Breast epithelium (tissue), 4 donors: ENCODE measurements around the gene SPINT1. TPM values are rescaled to one million over a fixed set of nuclear protein-coding genes. Genes with fewer than 3 reads are reported as not detected.
A peak's percentile ranks its signal among the peaks of the same experiment; 100 is the strongest.

Experiments used
- DNase-seq, 2 donors: peaks; one replicate each; pipeline ENCODE4 v3.0.0-alpha.2; 2019; ENCODE audit warnings: low spot score in 2 of 2
- H3K27ac ChIP-seq, 2 donors: fragments of 200-600 bp; sonication (generic) in 1 of 2; one replicate each; pipeline ENCODE4 v1.5.1; 2016 to 2019; ENCODE audit warnings: mild to moderate bottlenecking in 1 of 2
- H3K27me3 ChIP-seq, 2 donors: fragments of 200-600 bp; sonication (generic) in 1 of 2; one replicate each; pipeline versions ENCODE4 v1.5.1 to v1.6.0; 2017 to 2019; ENCODE audit warnings: control low read depth in 1 of 2, mild to moderate bottlenecking in 1 of 2
- H3K36me3 ChIP-seq: fragments of 200-600 bp; one replicate; pipeline ENCODE4 v1.5.1; 2019
- H3K4me1 ChIP-seq, 2 donors: fragments of 200-600 bp; sonication (generic); one replicate each; pipeline ENCODE4 v1.5.1; 2016 to 2019; ENCODE audit warnings: control low read depth in 1 of 2
- H3K4me3 ChIP-seq, 3 donors: fragments of 200-600 bp; sonication (generic); 1 replicate in 2 of 3; 2 replicates in 1 of 3; pipeline ENCODE4 v1.5.1; 2016 to 2019; ENCODE audit warnings: mild to moderate bottlenecking in 3 of 3, moderate library complexity in 2 of 3
- H3K9me3 ChIP-seq, 2 donors: fragments of 200-600 bp; sonication (generic) in 1 of 2; one replicate each; pipeline ENCODE4 v1.5.1; 2016 to 2019; ENCODE audit warnings: control low read depth in 1 of 2
- CTCF ChIP-seq, 3 donors: fragments of 450-650 bp; IDR thresholded peaks; one replicate each; pipeline ENCODE4 v1.5.1; 2016 to 2017; ENCODE audit warnings: antibody characterized with exemption in 3 of 3, mild to moderate bottlenecking in 3 of 3, moderate library complexity in 3 of 3
- POLR2A ChIP-seq: fragments of 450-650 bp; IDR thresholded peaks from one replicate; pipeline ENCODE4 v1.6.1; 2016; ENCODE audit warnings: antibody characterized with exemption, mild to moderate bottlenecking, moderate library complexity
- POLR2AphosphoS5 ChIP-seq, 3 donors: sonication (generic); formaldehyde crosslinking; IDR thresholded peaks; one replicate each; pipeline ENCODE4 v1.6.1; 2017; ENCODE audit warnings: antibody characterized with exemption in 3 of 3
- intact Hi-C: fragments of 100-400 bp; cut with DNase I; formaldehyde crosslinking; loops from one replicate; pipeline ENCODE4 v1.15.1; 2023; ENCODE audit warnings: low total_unique reads
- total RNA-seq, 3 donors: library from RNA; depleted of rRNA; stranded (reverse); fragments of >200 nt; gene quantifications; one replicate each; pipeline ENCODE4 v1.1.0, GENCODE V29; 2016

SPINT1 gene
- total RNA-seq, 3 donors from 2014 or later, result 1.8 to 134 (median 86.5) TPM

GRCh38 chr15:40841741-40842140 lies 2.1 kb upstream of the SPINT1 start:
- no peak overlapping the region for H3K4me3 ChIP-seq
- intact Hi-C loops, result no loop called here
- no peaks in the 10 kb centered on the region for H3K27me3 ChIP-seq

GRCh38 chr15:40843261-40843884 lies 475 bp upstream of the SPINT1 start:
- Histone ChIP-seq H3K4me1 (no peaks in the 10 kb centered on the region), H3K4me3 (peak overlapping the region; percentile 49 to 80 (median 68)), H3K27ac (peak overlapping the region; percentile 94 to 96), H3K9me3 (no peaks in the 10 kb centered on the region), H3K27me3 (no peaks in the 10 kb centered on the region), H3K36me3 (no peaks in the 10 kb centered on the region)
- no peak for TF ChIP-seq CTCF (IDR thresholded peaks at IDR 0.05)
- TF ChIP-seq POLR2AphosphoS5 (IDR thresholded peaks at IDR 0.05), result no peak
- TF ChIP-seq POLR2A, result no peak
- DNase-seq, result no peak
- intact Hi-C loops, result no loop called here

More at GRCh38 chr15:40841741-40842140, 2.1 kb upstream of the SPINT1 start:
- Histone ChIP-seq H3K4me1 (no peaks in the 10 kb centered on the region), H3K36me3 (no peaks in the 10 kb centered on the region), H3K9me3 (no peaks in the 10 kb centered on the region), H3K27ac (no peak overlapping the region)
- TF ChIP-seq CTCF (IDR thresholded peaks at IDR 0.05) (no peak), POLR2A (no peak), POLR2AphosphoS5 (IDR thresholded peaks at IDR 0.05) (no peak)
- no peak for DNase-seq

- peak overlapping the region; percentile 49 to 80 (median 68) for H3K4me3 ChIP-seq
- intact Hi-C loops, result loop anchor here (2.0 kb wide), 1 partner anchor 44 kb away; no protein-coding TSS in a partner anchor
- no peak for TF ChIP-seq POLR2AphosphoS5 (IDR thresholded peaks at IDR 0.05)
- TF ChIP-seq CTCF (IDR thresholded peaks at IDR 0.05), result no peak
- no peak for TF ChIP-seq POLR2A
- peak in 1 of 2 donors; percentile 60 for DNase-seq
- H3K36me3 ChIP-seq, result no peaks in the 10 kb centered on the region
- H3K4me1 ChIP-seq, result no peaks in the 10 kb centered on the region
- H3K27me3 ChIP-seq, result no peaks in the 10 kb centered on the region
- no peaks in the 10 kb centered on the region for H3K9me3 ChIP-seq
- H3K27ac ChIP-seq, result peak overlapping the region; percentile 94 to 96
Observed at GRCh38 chr15:40844696-40845030, 815 bp downstream of the SPINT1 start.

- intact Hi-C loops, result loop anchor here (2.0 kb wide), 1 partner anchor 44 kb away; no protein-coding TSS in a partner anchor
- Histone ChIP-seq H3K27me3 (no peaks in the 10 kb centered on the region), H3K36me3 (no peaks in the 10 kb centered on the region), H3K4me1 (no peaks in the 10 kb centered on the region), H3K9me3 (no peaks in the 10 kb centered on the region), H3K27ac (peak overlapping the region; percentile 94 to 96), H3K4me3 (peak overlapping the region; percentile 49 to 80 (median 68))
- TF ChIP-seq POLR2AphosphoS5 (IDR thresholded peaks at IDR 0.05) (no peak), CTCF (IDR thresholded peaks at IDR 0.05) (no peak), POLR2A (no peak)
- no peak for DNase-seq
Observed at GRCh38 chr15:40845036-40845435, 1.2 kb downstream of the SPINT1 start.

- no peaks in the 10 kb centered on the region for H3K4me1 ChIP-seq
- peak; percentile 85 to 93 for DNase-seq
- intact Hi-C loops, result loop anchor here (2.0 kb wide), 1 partner anchor 45 kb away; no protein-coding TSS in a partner anchor
- H3K9me3 ChIP-seq, result no peaks in the 10 kb centered on the region
- TF ChIP-seq POLR2AphosphoS5 (IDR thresholded peaks at IDR 0.05) (peak in 2 of 3 donors; percentile 53 to 91), CTCF (IDR thresholded peaks at IDR 0.05) (no peak), POLR2A (peak; percentile 37)
- no peaks in the 10 kb centered on the region for H3K27me3 ChIP-seq
- H3K4me3 ChIP-seq, result peak overlapping the region in 2 of 3 donors; percentile 68 to 80
- peak overlapping the region; percentile 94 to 96 for H3K27ac ChIP-seq
- no peaks in the 10 kb centered on the region for H3K36me3 ChIP-seq
Observed at GRCh38 chr15:40845511-40846284, 1.9 kb downstream of the SPINT1 start.
